HG03521 (cell line): ENCODE measurements around the gene ZNF497.
"Not testable (repeated sequence)": the region's sequence is repeated elsewhere in the genome, so short reads cannot be mapped to it uniquely, and the experiment has no call there.

Experiments
- ATAC-seq: cut with Tn5 transposase; IDR thresholded peaks from one replicate; pipeline ENCODE4 v1.9.1; 2021; ENCODE audit warnings: mild to moderate bottlenecking, moderate library complexity; ENCODE audit not compliant: unreplicated experiment

The ZNF497 gene

DNA sequence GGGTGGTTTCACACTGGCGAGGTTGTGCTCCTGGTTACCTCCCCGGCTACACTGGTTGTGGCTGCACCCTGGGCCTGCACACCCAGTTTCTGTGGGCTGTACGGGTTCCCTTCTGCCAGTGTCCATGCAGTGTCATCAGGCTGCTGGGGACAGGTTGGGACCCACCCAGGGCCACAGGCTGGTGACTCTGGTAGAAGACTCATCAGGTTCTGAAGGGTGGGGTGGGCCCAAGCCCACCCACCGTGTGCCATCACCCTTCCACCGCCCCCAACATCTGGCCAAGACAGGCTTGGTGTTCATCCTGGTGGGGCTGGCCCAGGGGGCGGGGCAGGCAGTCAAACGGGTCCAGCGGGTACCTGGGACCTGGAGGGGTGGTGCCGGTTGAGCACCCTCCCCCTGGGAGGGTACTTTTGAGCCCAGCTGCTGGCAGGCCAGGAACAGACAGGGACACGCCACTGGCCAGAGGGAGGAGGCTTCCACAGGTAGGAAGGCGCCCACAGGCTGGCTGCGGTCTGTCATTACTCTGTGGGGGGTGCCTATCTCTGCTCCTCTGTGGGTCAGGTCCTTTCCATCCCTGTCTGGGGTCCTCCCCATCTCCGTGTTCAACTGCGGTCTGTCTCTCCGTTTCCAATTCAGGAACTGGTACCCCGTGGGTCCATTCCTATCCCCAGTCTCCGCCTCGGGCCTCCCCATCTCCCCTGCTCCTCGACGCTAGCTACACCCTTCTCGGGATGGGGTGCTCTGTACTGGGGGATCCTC lies 32.8 kb upstream of the ZNF497 start, which contains the start of gene RNF225:
RNF225 (plus strand) TSS at position 437 of the 759 bp plus-strand sequence. CDS start 434 bp downstream, outside the sequence.
- no peak for ATAC-seq

DNA sequence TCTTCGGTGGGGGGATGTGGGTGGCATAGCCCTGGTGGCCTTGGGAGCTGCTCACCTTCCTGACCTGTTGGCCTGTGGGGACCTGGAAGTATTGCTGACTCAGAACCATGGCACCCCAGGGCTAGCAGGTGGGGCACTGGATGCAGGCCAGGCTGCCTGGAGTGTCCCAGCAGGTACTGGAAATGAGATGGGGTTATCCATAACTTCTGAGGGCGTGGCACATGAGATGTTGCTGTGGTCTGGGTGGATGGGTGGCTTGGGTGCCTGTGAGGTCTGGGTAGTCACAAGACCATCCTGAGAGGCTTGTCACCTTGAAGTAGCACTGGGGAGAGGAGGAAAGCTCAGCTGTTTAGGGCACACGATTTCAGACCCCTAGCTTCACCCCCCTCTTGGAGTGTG lies 32.3 kb upstream of the ZNF497 start:
- no peak for ATAC-seq

- ATAC-seq = no peak
These were observed 31.1 kb upstream of the ZNF497 start for GRCh38 chr19:58393725-58394033.

GRCh38 chr19:58392945-58393724 lies 30.6 kb upstream of the ZNF497 start:
- no peak for ATAC-seq

GRCh38 chr19:58388175-58388526 lies 25.6 kb upstream of the ZNF497 start:
- no peak for ATAC-seq

DNA sequence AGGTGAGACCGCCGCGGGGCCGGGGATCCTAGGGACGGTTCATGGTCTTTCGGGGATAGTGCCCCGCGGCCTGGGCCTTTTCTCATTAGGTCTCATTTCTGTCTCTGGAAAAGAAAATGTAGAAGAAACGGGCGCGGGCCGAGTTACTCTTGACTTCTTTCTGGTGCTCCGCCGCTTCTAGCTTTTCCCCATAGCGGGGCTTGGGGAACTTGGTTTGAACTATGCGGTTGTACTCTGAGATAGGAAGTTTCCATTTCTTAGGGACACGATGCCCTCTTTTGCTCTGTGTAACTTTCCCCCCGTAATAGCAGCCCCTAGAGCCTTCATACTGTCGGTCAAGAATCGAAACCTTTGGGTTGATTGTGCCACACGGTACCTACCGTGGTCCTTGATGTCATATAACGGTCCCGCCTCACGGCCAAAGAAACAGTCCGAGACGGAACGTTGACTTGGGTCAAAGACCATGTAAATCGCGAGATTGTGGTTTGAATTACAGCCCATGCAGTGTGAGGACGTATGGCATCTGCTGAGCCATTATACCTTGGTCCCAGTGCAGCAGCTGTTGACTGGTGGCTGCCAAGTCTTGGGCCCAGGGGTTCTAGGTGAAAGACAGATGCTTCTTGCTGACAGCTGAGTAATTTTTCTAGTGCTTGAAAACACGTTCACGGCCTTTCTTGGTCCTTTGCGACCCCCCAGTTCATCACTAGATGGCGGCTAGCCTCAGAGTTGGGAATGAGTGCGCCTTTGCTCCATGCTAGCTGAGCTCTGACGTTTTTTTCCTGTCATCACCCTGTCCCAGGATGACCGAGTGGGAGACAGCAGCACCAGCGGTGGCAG lies 25.0 kb upstream of the ZNF497 start:
- ATAC-seq = no peak

DNA sequence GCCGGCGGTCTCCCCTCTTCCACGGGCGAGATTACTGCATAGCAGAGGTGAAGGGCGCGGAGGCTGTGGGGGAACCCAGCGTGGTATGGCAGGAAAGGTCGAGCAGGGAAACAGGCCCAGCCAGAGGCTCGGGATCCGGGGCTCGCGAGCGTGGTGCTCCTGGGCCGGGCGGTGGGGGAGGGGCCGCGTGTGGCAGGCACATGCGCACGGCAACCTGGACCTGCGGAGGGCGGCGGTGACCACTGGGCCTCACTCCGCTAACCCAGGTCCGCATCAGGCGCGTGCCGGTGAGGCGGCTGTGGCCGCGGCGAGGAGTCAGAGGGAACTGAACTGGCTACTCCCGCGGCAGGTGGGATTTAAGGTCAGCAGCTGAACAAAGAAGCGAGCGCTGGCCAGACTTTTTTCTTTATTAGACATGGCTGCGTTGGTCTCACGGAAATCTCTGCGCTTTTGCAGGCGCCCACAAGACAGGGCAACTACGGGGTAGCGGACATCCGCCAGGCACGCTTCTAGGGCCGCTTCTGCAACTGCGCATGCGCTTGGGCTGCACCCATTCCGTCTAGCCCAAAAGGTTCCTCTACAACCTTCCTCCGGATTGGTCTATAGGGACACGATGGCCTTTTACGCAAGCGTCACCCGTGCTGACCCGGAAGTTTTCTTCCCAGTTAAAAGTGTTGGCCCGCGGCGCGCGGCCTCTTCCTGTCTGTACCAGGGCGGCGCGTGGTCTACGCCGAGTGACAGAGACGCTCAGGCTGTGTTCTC lies 24.2 kb upstream of the ZNF497 start, which contains the start of gene RPS5:
RPS5 (plus strand) TSS at position 694 of the 762 bp plus-strand sequence. CDS start 869 bp downstream, outside the sequence.
- peak; percentile 82 for ATAC-seq

DNA sequence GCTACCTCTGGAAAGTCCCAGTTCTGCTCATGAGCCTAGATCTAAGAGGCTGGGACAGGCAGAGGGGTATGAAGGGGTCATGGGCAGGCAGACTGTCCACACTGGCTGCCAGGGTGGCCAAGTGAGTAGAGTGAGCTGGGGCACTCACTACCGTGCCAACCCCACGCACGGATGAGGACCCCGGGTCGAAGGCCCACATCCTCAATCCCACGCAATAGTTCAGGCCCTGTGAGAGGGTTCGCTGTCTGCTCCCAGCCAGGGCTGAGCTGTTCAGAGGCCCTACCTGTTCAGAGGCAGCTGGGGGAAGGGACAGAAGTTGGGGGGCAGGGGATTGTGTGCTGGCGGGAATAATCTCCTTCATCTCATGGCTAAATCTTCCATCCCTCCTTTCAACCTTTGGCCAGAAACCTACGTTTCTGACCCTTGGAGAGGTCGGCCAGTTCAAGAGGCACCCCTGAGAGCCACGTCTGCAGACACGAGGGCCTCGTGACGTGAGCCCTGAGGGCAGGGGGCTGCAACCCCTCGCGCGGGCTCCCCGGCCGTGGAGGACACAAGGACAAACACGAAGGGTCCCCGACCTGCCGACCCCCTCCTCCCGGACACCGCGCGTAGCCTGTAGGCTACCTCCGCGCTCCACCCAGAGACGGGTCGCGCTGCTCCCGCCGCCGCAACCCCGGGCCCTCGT lies 23.5 kb upstream of the ZNF497 start:
- no peak for ATAC-seq

- ATAC-seq = no peak
These were observed 22.9 kb upstream of the ZNF497 start for GRCh38 chr19:58385313-58385890.

GRCh38 chr19:58382997-58383603 lies 20.5 kb upstream of the ZNF497 start:
- no peak for ATAC-seq

- no peak for ATAC-seq
These were observed 19.1 kb upstream of the ZNF497 start for GRCh38 chr19:58381460-58382212.

GRCh38 chr19:58380662-58381459 lies 18.3 kb upstream of the ZNF497 start, which contains the start of gene ZNF837:
ZNF837 (minus strand) TSS chr19:58381030; CDS start chr19:58369332, 11,698 bp downstream.
- peak; percentile 75 for ATAC-seq

GRCh38 chr19:58380037-58380661 lies 17.6 kb upstream of the ZNF497 start:
- ATAC-seq = no peak

DNA sequence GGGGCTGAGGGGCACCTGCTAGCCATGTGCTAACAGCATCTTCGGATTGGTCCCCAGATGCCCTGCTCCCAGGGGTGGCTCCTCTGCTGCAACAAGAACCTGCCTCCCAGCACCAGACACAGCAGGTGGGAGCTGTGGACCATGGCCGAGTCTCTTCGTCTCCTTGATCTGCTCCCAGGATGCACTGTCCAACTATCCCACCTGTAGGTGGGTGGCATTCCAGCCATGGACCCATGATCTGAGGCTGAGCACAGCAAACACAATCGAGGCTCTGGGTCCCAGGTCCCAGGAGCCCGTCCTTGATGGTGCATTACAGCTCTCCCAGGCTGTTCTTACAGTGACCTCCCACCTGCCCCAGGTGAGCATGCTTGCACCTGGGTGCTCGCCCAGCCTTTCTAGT lies 16.7 kb upstream of the ZNF497 start:
- no peak for ATAC-seq

DNA sequence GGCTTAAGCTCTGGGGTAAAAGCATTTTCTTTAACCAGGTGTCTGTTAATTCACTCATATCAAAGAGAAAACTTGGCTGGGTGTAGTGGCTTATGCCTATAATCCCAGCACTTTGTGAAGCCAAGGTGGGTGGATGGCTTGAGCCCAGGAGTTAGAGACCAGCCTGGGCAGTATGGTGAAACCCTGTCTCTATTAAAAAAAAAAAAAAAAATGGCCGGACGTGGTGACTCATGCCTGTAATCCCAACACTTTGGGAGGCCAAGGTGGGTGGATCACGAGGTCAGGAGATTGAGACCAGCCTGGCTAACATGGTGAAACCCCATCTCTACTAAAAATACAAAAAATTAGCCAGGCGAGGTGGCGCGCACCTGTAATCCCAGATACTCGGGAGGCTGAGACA lies 14.2 kb upstream of the ZNF497 start:
- not testable (repeated sequence) for ATAC-seq

DNA sequence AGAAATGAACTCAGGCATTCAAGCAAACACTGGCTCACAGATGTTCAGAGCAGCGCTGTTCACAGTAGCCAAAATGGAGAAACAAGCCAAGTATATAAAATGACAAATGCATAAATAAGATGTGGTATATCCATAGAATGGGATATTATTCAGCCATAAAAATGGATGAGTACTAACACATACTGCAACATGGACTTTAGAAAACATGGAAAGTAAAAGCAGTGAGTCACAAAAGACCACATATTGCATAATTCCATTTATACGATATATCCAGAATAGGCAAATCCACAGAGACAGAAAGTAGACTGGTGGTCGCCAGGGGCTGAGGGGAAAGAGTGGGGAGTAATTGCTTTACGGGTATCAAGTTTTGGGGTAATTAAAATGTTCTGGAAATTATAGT lies 11.6 kb upstream of the ZNF497 start:
- ATAC-seq = no peak
